22Rv1 (cell line): ENCODE results near the gene PPEF1.

ENCODE experiments used
- ZFX ChIP-seq: fragments of 450-650 bp; IDR thresholded peaks from 2 replicates; pipeline ENCODE4 v1.6.1; 2017; ENCODE audit warnings: antibody characterized with exemption, borderline replicate concordance
- TF ChIP-seq, protein P1 (sequence below): fragments of 450-650 bp; IDR thresholded peaks from 2 replicates; pipeline ENCODE4 v1.5.1; 2017; ENCODE audit warnings: mild to moderate bottlenecking

DNA sequence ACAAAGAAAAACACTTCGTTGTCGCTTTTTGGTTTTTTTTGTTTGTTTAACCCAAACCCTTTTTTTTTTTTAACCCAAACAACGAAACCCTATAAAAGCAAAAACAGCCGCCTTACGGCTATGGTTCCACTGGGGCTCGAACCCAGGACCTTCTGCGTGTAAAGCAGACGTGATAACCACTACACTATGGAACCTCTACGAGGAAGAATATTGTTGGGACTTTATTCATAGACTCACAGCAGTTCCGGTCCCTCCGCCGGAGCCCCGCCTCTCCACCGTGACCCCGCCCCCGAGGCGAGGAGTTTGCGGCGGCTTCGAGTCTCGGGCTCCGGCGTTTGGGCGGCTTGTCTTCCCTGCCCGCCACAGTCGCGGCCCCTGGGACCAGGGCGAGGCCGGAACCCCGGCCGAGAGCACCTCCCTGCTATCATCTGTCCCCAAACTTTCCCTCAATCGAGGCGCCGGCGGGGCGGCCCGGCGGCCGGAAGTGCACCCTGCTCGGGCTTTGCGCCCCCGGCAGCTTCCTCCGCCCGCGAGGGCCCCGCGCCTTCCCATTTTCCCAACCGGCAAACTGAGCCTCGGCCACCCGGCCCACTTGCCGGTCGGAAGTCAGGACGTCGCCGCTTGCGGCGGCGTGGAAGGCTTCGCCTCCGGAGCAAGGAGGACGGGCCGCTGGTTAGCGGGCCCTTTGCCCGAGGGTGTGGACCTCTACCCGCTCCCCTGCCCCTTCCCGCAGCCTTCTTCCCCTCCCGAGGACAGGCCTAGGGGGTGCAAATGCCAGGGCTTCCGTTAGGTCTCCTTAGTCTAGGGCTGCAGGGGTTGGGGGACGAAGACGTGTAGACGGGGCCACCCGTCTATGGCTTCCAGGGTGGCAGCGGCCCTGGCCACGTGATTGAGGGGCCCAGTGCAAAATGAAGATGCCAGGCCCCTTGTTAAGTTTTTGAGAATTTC is 32.4 kb upstream of the PPEF1 start:
- TF ChIP-seq ZFX = no peak
- TF ChIP-seq, protein P1, sequence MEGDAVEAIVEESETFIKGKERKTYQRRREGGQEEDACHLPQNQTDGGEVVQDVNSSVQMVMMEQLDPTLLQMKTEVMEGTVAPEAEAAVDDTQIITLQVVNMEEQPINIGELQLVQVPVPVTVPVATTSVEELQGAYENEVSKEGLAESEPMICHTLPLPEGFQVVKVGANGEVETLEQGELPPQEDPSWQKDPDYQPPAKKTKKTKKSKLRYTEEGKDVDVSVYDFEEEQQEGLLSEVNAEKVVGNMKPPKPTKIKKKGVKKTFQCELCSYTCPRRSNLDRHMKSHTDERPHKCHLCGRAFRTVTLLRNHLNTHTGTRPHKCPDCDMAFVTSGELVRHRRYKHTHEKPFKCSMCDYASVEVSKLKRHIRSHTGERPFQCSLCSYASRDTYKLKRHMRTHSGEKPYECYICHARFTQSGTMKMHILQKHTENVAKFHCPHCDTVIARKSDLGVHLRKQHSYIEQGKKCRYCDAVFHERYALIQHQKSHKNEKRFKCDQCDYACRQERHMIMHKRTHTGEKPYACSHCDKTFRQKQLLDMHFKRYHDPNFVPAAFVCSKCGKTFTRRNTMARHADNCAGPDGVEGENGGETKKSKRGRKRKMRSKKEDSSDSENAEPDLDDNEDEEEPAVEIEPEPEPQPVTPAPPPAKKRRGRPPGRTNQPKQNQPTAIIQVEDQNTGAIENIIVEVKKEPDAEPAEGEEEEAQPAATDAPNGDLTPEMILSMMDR = no peak
